GM21423 (cell line): ENCODE results near the gene DOCK8.
A peak's percentile ranks its signal among the peaks of the same experiment; 100 is the strongest.
"Not testable (repeated sequence)": the region's sequence is repeated elsewhere in the genome, so short reads cannot be mapped to it uniquely, and the experiment has no call there.

ENCODE experiments used
- ATAC-seq: cut with Tn5 transposase; IDR thresholded peaks from one replicate; pipeline ENCODE4 v1.9.1; 2021; ENCODE audit warnings: mild to moderate bottlenecking, moderate library complexity; ENCODE audit not compliant: unreplicated experiment

DOCK8 gene

DNA sequence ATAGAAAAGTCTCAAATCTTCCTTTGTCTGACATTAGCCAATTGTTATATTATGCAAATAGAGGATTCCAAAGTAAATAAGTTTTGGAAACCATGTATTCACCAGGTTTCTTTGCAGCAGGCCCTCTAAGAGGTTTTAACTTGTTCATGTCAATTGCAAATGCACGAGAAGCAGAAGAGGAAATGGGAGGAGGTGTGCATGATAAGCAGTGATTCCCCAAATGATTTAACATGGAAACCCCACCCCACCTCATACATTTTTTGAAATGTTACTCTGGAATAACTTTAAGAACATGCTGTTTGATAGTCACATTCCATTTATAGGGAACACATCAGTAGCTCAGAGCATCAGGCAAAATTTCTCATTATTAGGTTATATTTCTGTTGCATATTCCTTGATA, 190.7 kb downstream of the DOCK8 start:
- no peak for ATAC-seq

DNA sequence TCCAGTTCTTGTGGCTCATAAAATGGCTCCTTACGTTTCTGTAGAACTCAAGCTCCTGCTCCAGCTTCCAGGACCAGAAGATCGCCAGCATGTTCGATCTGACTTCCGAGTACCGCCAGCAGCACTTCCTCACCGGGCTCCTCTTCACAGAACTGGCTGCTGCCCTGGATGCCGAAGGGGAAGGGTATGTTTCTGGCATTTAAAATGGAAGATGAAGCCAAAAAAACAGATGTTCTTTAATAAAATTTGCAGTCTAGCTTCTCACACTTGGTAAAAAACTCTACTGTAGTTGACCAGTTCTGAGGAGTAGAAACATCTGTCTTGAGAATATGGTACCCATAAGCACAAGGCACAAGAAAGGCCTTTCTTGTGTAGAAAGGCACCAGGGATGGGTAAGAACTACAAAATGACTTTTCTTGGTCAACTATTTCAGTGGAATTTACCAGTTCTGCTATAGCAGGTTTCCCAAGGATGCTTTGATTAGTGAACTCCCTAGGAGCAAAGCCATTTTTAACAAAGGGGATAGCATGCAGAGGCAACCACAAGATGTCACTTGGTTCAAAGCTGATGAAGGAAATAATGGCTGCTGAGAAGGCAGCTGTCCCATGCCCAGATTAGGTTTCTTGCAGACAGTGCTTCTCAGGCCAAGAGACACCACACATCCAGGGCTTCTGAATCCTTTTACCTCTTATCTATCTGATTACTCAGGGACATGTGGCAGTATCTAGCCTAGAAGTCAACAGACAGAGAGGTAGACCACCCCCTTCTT, 192.4 kb downstream of the DOCK8 start:
- no peak for ATAC-seq

DNA sequence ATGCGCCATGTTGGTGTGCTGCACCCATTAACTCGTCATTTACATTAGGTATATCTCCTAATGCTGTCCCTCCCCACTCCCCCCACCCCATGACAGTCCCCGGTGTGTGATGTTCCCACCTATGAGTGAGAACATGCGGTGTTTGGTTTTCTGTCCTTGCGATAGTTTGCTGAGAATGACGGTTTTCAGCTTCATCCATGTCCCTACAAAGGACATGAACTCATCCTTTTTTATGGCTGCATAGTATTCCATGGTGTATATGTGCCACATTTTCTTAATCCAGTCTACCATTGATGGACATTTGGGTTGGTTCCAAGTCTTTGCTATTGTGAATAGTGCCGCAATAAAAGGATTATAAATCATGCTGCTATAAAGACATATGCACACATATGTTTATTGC, 195.0 kb downstream of the DOCK8 start:
- not testable (repeated sequence) for ATAC-seq

DNA sequence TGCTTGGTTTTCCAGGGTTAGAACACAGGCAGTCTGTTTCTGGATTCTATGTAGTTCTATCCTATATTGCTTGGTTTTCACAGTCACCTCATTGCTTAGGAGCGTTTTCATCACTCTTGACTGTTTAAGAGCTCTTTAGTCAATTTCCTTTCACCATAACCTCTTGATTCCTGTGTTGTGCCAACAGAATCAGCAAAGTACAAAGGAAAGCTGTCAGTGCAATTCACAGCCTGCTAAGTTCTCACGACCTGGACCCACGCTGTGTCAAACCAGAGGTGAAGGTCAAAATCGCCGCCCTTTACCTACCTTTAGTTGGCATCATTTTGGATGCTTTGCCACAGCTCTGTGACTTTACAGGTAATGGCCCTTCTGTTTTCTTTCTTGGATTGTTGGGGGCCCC, 199.9 kb downstream of the DOCK8 start:
- ATAC-seq = no peak

DNA sequence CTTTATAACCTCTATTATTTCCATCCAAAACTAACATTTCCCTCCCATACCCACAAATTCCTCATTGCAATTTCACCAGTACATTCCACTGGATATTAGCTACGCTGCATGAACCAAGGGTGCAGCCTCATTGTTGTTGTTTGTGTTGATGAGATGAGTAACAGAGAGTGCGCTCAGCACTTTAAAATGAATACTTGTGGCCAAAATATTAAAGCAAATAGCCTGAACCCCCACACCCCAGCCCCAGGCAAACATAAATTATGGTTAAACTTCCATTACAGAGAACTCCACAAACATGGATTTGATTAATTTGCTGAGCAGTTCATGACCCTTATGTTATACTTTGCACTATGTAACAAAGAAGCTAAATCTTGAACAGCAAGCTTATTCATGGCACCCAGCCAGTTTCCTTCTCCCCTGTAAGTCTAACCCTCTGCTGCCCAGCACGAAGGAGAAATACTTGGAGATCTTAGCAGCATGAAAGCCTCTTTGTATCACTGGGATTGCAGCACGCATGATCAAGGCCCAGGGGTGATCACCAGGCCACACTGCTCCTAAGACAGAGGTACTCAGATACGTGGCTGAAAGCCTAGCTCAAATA, 205.0 kb downstream of the DOCK8 start:
- no peak for ATAC-seq

DNA sequence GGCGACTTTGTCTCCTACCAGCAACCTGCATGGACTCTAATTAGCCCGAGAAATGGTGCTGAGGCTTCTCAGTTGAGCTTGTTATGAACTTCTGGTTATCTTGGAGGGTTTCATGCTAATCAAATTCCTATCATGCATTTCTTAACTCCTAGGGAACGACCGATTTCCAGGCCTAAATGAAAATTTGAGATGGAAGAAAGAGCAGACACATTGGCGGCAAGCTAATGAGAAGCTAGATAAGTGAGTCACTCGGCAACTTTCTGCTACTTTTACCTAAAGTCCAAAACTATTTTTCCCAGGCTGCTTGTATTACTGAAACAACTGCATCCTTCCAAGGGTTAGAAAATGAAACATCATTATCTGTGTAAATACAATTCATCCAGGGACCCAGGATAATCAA, 207.2 kb downstream of the DOCK8 start:
- ATAC-seq = no peak

DNA sequence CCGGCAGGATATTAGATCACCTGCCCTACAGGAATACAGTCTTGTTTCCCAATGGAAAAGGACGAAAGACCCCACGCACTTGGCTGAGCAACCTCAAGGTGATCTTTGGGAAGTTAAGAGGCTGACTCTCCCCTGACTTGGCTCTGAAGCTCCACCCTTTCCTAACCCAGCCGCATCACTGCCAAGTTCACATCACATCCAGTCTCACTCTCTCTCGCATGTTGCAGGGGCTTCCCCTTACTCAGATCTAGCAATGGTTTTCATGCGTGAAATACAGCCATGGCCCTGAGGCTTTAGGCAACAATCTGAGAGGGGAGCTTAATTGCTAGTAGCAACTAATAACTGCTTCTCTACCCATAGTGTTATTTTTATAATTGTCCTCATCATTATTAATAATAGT, 211.6 kb downstream of the DOCK8 start:
- no peak for ATAC-seq

DNA sequence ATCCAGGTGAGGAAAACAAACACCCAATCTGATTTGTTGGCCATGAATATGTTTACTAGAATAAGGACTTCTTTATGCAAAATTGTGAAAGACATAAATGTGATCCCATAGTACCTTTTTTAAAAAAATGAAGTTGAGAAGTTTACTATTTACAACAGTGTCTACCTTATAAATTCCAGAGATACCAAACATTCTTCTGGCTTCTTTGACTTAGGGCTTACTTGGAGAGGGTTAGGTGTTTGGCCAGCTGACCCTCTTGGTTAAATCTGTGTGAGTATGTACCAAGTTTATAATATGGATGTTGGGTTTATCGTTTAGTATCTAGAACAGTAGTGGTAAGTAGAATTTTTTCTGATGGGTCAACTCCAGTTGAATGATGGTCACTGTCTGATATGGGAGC, 212.3 kb downstream of the DOCK8 start:
- ATAC-seq = no peak

DNA sequence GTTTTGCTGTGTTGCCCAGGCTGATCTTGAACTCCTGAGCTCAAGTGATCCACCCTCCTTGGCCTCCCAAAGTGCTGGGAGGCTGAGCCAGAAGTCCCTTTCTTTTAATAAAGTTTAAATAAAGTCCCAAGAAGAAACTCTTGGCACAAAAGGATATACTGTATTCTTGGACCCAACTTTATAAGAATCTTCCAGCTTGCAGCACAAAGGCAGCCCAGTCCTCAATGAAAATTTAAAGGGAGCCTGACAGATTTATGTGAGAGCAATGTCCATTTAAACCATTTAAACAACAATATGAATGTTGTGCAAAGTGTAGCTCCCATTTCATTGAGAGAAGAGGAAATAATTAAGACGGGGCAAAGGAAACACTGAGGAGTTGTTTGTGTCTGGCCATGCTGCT, 217.0 kb downstream of the DOCK8 start:
- ATAC-seq = no peak

DNA sequence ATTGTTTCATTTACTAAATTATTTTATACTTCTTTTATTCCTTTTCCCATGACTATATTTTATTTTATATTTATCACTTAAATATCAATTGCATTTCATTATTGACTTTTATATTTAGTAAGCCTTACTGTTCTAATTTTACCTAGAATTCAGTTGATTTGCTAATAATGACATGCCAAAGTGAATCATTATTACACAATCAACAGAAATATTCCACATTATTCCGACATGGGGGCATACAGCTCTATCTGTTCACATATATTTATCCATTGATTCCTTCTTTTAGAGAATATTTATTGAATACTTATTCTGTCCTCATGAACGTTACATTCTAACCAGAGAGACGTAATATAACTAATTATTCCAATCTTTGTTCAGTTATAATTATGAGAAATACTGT, 221.8 kb downstream of the DOCK8 start:
- ATAC-seq = no peak

DNA sequence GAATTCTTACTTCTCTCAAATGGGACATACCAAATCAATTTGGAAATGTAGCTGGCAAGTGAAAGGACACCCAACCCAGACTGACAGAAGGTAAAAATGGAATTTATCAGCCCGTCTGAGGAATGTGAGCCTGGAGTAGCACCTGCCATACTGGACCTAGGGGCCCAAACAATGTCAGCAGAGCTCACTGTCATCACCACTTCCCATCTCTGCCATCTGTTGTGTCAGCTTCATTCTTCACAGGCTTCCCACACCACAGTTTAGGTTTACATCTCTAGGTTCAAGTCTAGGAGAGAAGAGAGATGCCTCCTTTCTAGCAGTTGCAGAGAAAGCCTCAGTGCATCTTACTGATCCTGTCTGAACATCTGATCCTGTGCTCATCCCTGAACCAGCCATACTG, 222.4 kb downstream of the DOCK8 start:
- ATAC-seq = no peak

DNA sequence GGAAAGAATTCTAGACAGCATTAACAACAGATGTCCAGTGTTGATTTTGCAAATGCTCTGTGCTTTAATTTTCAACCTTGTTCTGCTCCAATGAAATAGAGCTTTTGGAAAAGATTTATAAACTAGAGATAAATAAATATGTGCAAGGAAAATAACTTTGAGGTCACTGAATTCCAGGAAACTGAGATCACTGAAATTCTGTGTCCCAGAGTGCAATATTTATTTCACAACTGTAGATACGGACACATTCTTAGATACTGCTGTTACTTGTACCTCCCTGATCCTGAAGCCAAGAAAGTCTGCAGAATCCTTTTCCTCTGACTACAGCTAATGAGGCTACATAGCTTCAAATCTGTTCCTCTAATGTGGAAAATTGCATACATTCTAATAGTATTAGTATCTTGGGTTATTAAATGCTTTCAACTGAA, 222.9 kb downstream of the DOCK8 start:
- ATAC-seq = no peak

DNA sequence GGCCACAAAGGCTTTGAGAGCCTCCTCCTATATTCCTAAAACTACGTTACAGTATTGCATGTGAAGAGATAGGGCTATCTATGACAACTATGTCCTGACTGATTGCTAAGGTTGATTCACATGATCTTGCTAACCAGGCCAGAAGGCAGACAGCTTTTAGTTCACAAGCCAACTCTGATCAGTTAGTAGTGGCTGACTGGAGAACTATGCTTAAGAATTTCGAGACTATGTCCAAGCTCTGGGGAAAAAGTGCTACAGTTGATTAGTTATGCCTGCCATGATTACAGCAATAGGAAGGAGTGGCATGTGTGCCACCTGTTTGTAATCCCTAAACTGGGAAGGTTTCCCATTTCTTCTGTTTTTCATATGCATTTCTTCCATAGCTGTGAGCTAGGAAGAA, 223.4 kb downstream of the DOCK8 start:
- no peak for ATAC-seq

DNA sequence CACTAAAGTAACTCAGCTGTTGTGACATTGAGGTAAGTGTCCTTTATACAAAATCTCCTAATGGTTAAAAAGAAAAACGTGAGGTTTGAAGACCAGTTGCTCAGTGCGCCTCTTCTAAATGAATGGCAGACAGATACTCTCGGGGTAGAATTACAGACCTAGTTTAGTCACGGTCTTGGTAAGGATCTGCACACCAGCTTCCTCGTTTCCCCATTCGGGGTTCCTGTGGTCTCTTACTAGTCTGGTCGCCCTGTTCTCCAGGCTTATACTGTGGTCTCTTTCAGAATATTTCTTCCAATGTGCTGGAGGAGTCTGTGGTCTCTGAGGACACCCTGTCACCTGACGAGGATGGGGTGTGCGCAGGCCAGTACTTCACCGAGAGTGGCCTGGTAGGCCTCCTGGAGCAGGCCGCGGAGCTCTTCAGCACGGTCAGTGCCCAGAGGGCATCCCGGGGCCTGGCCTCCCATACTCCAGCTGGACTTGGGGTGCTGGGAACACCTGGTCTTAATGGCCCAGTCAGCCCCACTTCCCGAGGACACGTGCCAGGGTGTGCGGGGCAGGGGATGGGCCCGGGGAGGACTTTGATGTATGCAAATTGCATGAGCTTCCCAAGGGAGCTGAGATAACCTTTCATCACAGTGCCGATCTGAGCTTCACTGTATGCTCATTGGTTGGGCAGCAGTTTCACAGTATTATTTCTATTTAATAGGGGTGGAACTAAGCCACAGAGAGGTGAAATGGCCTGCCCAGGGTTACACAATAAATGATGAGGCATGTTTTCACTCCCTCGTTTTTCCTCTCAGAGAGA, 224.5 kb downstream of the DOCK8 start:
- no peak for ATAC-seq

DNA sequence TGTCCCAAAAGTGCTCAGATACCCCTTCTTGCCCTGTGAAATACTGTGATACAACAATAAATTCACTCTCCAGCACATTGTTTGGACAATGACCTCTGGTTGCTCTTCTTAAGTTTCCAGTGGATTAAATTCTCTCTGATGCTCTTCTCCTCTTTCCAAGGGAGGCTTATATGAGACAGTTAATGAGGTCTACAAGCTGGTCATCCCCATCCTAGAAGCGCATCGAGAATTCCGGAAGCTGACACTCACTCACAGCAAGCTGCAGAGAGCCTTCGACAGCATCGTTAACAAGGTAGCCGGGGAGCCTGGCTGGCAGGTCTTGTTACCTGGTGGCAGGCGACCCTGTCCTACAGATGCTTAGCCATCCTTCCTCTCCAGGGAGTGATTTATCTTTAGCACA, 226.5 kb downstream of the DOCK8 start:
- ATAC-seq = no peak

DNA sequence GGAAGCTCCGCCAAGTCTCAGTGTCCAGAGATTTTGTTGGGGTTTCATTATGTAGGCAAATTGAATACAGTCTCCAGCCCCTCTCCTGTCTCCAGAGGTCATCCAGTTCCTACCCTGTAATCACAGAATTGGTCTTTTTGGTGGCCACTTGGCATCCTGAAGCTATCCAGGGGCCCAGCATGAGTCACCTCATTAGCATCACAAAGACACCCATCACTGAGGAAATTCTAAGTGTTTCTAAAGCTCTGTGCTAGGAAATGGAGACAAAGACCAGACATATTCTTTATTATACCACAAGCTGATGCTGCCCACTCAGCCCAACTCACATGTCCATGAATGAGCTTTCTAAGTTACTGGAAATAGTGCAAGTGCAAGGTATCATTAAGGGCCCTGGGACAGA, 229.9 kb downstream of the DOCK8 start:
- ATAC-seq = no peak

DNA sequence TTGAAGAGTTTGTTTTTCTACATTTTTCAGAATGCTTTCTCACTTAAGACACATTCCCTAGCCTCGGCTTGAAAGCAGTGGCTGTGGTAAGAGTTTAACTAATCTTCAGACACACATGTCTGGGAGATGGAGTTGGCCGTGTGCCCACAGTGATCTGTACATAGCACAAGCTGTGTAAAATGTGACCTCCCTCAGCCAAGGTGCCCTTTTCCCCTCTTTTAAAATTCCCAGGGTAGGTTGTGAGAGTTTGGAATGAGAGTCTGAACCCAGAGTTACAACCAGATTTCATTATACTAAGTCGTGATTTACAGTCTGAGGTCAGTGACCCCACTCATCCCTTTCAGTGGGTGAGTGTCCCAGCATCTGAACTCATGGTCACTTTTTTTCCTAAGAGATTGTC, 230.4 kb downstream of the DOCK8 start:
- ATAC-seq = no peak

DNA sequence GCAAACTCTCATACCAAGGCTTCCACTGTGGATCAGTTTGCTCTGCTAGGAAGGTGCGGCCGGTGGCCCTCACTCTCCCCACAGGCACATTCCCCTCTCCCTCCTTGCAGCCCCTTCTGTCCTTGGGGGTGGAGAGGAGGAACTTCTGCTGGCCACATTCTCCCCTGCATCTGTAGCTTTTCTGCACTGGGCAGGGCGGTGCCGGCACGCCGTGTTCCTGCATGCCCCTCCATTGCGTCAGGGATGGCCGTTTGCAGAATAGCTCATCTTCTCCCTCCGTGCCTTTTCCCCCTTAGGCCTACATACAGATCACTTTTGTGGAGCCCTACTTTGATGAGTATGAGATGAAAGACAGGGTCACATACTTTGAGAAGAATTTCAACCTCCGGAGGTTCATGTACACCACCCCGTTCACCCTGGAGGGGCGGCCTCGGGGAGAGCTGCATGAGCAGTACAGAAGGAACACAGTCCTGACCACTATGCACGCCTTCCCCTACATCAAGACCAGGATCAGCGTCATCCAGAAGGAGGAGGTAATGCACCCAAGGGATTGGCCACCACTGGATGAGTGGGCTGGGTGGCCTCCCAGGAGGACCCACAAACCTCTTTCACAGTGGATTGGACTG, 231.5 kb downstream of the DOCK8 start:
- ATAC-seq = no peak

DNA sequence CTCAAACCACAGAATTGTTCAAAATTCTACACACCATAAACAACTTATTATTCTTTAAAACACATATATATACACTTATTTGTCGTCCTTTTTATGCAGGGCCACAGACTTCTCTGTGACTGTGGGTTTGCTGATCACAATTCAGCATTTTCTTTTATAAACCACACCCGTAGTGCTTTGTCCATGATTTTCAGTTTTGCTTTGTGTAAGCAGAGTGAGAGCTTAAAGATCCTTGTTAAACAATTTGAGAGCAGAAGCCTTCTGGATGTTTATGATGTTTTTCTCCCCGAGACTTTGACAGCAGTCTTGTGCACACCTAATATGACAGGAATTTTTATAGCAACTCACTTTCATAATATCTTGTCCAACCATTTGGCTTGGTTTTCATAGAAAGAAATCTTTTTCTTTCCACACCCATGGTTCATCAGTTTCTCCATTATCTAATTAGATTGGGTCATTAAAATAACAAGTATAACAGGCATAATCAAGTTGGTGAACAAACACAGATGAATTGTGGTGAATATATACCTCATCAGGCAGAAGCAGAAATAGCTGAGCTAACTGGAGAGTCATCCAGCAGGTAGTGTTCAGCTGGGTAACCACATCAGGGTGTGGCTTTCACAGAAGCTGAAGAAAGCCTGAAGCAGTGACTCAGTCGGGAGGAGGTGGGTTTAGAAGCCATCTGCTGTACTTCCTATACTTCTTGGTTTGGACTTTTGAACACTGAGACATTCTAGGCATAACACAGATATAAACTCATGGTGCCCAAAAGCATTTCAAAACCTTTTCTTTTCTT, 232.8 kb downstream of the DOCK8 start:
- peak; percentile 75 for ATAC-seq

DNA sequence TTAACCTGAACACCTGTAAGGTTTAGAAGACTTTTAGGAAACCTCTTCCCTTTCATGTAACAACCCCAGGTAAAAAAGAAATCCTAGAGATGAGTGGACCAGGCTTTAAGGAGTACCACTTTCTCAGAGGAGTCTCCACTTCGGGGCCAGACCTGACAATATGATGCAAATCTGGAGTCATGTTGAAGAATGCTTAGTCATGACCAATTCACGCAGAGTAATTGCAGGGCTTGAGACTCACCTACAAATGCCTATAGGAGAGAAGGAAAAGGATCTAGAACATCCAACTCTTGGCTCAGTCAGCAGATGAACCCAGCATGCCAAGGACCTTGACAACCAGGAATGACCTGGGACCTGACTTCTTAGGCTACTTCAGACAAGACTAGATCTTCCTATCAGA, 235.4 kb downstream of the DOCK8 start:
- ATAC-seq = no peak

DNA sequence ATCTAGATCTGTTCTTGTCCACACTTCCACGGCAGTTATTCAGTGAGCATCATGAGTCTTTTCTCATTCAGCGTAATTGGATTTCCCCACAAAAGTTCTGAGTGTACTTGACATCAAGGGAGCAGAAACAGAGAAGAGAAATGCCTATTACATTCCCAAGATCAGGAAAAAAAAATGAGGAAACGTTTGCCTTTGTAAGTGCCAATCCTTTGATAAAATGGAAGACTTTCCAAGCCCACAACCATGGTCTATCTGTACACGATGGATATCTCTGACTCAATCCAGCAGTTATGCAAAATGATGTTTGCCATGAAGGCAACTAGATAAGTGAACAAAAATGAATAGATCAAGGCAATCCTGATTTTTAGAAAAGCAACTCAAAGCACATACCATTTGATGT, 235.9 kb downstream of the DOCK8 start:
- no peak for ATAC-seq
